SK-N-SH (cell line): Measurements from ENCODE around the gene PIMREG. TPM values are rescaled to one million over a fixed set of nuclear protein-coding genes. Genes with fewer than 3 reads are reported as not detected.

Source experiments
- CTCF ChIA-PET: fragments of 300-600, 350-600 bp; formaldehyde crosslinking; extraction: SDS; loops from one replicate; lab custom pipeline; 2021; lab: Yijun Ruan, JAX
- POLR2A ChIA-PET: fragments of 350-600 bp; sonication (Branson Sonifier 250); formaldehyde crosslinking; extraction: SDS; loops from one replicate; lab custom pipeline; 2020; ENCODE audit warnings: antibody characterized with exemption, inconsistent platforms; lab: Yijun Ruan, JAX
- DNase-seq: peaks from one replicate; pipeline ENCODE4 v3.0.0; 2012
- H2AFZ ChIP-seq: fragments of 200-600 bp; sonication (generic); 2 replicates; pipeline ENCODE4 v1.8.1; 2016; ENCODE audit warnings: antibody characterized with exemption, mild to moderate bottlenecking, low read depth
- H3F3A ChIP-seq: fragments of 200-600 bp; sonication (generic); replicated peaks from 2 replicates; pipeline ENCODE3; 2016; ENCODE audit warnings: antibody characterized with exemption, mild to moderate bottlenecking; ENCODE audit not compliant: insufficient read depth
- H3K27ac ChIP-seq, 2 experiments: fragments of 200-500 bp in 1 of 2; fragments of 200-600 bp in 1 of 2; sonication (Bioruptor generic) in 1 of 2; sonication (generic), shearing (Covaris generic) in 1 of 2; 2 replicates each; pipeline versions ENCODE4 v1.5.1 to v1.6.1; 2014 to 2016; ENCODE audit warnings: low read depth in 2 of 2, inconsistent platforms in 1 of 2, low read length in 1 of 2, mild to moderate bottlenecking in 1 of 2, mixed read lengths in 1 of 2
- H3K27me3 ChIP-seq: fragments of 200-600 bp; sonication (generic), shearing (Covaris generic); 2 replicates; pipeline ENCODE4 v1.6.1; 2016; ENCODE audit warnings: mixed run types; ENCODE audit not compliant: insufficient read depth
- H3K36me3 ChIP-seq, 2 experiments: fragments of 200-500 bp in 1 of 2; fragments of 200-600 bp in 1 of 2; sonication (Bioruptor generic) in 1 of 2; sonication (generic) in 1 of 2; replicated peaks in 1 of 2; 2 replicates each; pipeline versions ENCODE3 to v1.5.1; 2014 to 2016; ENCODE audit warnings: low read length in 1 of 2, mild to moderate bottlenecking in 1 of 2; ENCODE audit not compliant: insufficient read depth in 2 of 2, control insufficient read depth in 1 of 2
- H3K4me1 ChIP-seq, 2 experiments: fragments of 200-500 bp in 1 of 2; fragments of 200-600 bp in 1 of 2; sonication (Bioruptor generic) in 1 of 2; sonication (generic), shearing (Covaris generic) in 1 of 2; 2 replicates each; pipeline versions ENCODE4 v1.5.1 to v1.6.1; 2014 to 2016; ENCODE audit warnings: low read depth in 1 of 2, low read length in 1 of 2, mixed run types in 1 of 2; ENCODE audit not compliant: insufficient read depth in 2 of 2, control insufficient read depth in 1 of 2
- H3K4me2 ChIP-seq: fragments of 200-600 bp; sonication (generic), shearing (Covaris generic); 2 replicates; pipeline ENCODE4 v1.6.1; 2017; ENCODE audit warnings: mixed run types
- H3K4me3 ChIP-seq, 2 experiments: fragments of 200-500 bp in 1 of 2; fragments of 200-600 bp in 1 of 2; sonication (Bioruptor generic) in 1 of 2; sonication (generic), shearing (Covaris generic) in 1 of 2; 2 replicates each; pipeline versions ENCODE4 v1.5.1 to v1.8.1; 2014 to 2016; ENCODE audit warnings: low read depth in 2 of 2, inconsistent platforms in 1 of 2, low read length in 1 of 2, mild to moderate bottlenecking in 1 of 2, mixed read lengths in 1 of 2, moderate library complexity in 1 of 2
- H3K79me2 ChIP-seq: fragments of 200-600 bp; sonication (generic); 2 replicates; pipeline ENCODE4 v1.8.1; 2017; ENCODE audit warnings: mild to moderate bottlenecking; ENCODE audit not compliant: insufficient read depth
- H3K9ac ChIP-seq: fragments of 200-600 bp; sonication (generic); 2 replicates; pipeline ENCODE4 v1.6.1; 2017; ENCODE audit warnings: mixed run types
- H3K9me2 ChIP-seq: fragments of 200-600 bp; sonication (generic); 2 replicates; pipeline ENCODE4 v1.6.1; 2017; ENCODE audit warnings: mixed run types
- H3K9me3 ChIP-seq: fragments of 200-600 bp; sonication (generic); 2 replicates; pipeline ENCODE4 v1.6.1; 2017; ENCODE audit warnings: mixed run types, mild to moderate bottlenecking, moderate library complexity
- H4K20me1 ChIP-seq: fragments of 200-600 bp; sonication (generic); 2 replicates; pipeline ENCODE4 v1.6.1; 2017; ENCODE audit warnings: mild to moderate bottlenecking, mixed run types; ENCODE audit not compliant: insufficient read depth
- EP300 ChIP-seq, 2 experiments: IDR thresholded peaks; 2 replicates each; pipeline versions ENCODE4 v1.4.0 to v1.6.1; 2012; ENCODE audit warnings: borderline replicate concordance in 1 of 2, low read depth in 1 of 2, low read length in 1 of 2
- EZH2phosphoT487 ChIP-seq: fragments of 200-600 bp; sonication (generic); IDR thresholded peaks from 2 replicates; pipeline ENCODE4 v1.6.1; 2017; ENCODE audit warnings: low read depth, mixed run types, mild to moderate bottlenecking, antibody characterized with exemption, moderate library complexity, borderline replicate concordance
- FOXM1 ChIP-seq: IDR thresholded peaks from 2 replicates; pipeline ENCODE4 v1.4.0; 2012; ENCODE audit warnings: low read depth, mild to moderate bottlenecking
- JUND ChIP-seq: IDR thresholded peaks from 2 replicates; pipeline ENCODE4 v1.4.0; 2012
- MXI1 ChIP-seq: IDR thresholded peaks from 2 replicates; pipeline ENCODE4 v1.6.1; 2012; ENCODE audit warnings: mild to moderate bottlenecking, low read depth, low read length, improper control_type of control experiment
- NFIC ChIP-seq: IDR thresholded peaks from 2 replicates; pipeline ENCODE4 v1.4.0; 2012; ENCODE audit warnings: borderline replicate concordance
- NRF1 ChIP-seq: IDR thresholded peaks from 2 replicates; pipeline ENCODE4 v1.6.1; 2012; ENCODE audit warnings: low read depth, mild to moderate bottlenecking, low read length
- POLR2AphosphoS5 ChIP-seq: IDR thresholded peaks from 2 replicates; pipeline ENCODE4 v1.6.1; 2012; ENCODE audit warnings: low read depth, low read length
- RCOR1 ChIP-seq: fragments of 150-350 bp; IDR thresholded peaks from 2 replicates; pipeline ENCODE4 v1.6.1; 2017; ENCODE audit warnings: antibody characterized with exemption, low read length
- RFX5 ChIP-seq: IDR thresholded peaks from 2 replicates; pipeline ENCODE4 v1.6.1; 2012; ENCODE audit warnings: mild to moderate bottlenecking, improper control_type of control experiment, low read length
- TAF1 ChIP-seq: IDR thresholded peaks from 2 replicates; pipeline ENCODE4 v1.6.1; 2012; ENCODE audit warnings: low read depth, mild to moderate bottlenecking, low read length, moderate library complexity, borderline replicate concordance
- TCF12 ChIP-seq: IDR thresholded peaks from 2 replicates; pipeline ENCODE4 v1.4.0; 2012
- TEAD4 ChIP-seq: IDR thresholded peaks from 2 replicates; pipeline ENCODE4 v1.4.0; 2012; ENCODE audit warnings: mild to moderate bottlenecking, borderline replicate concordance; ENCODE audit not compliant: insufficient read depth
- USF1 ChIP-seq: IDR thresholded peaks from 2 replicates; pipeline ENCODE4 v1.4.0; 2012; ENCODE audit warnings: low read depth, borderline replicate concordance
- USF2 ChIP-seq: fragments of 150-350 bp; IDR thresholded peaks from 2 replicates; pipeline ENCODE4 v1.6.1; 2017; ENCODE audit warnings: antibody characterized with exemption, low read length, low read depth, borderline replicate concordance
- WGBS: methylation state at CpG from one replicate; pipeline ENCODE4 v1.1.6; 2017; ENCODE audit warnings: low lambda C conversion rate; 5-methylcytosine and 5-hydroxymethylcytosine counted together
- polyA plus RNA-seq, 3 experiments: library from polyadenylated mRNA; depleted of rRNA; stranded (reverse); fragments of >200 nt; gene quantifications; 2 replicates each; pipeline ENCODE4 v1.2.3, GENCODE V29; 2012
- TF ChIP-seq, protein P1 (sequence below): IDR thresholded peaks from 2 replicates; pipeline ENCODE4 v1.4.0; 2012; ENCODE audit warnings: low read depth, borderline replicate concordance

PIMREG gene
- polyA plus RNA-seq, 1 of the 3 experiments (the other 2 are of a cell fraction): 19.6 TPM

- CTCF ChIA-PET: no interaction called here
- no peaks in the 10 kb centered on the region for H3K27me3 ChIP-seq
- no peaks in the 10 kb centered on the region for H3K9me2 ChIP-seq
- no peak overlapping the region for H3K9ac ChIP-seq
- H3F3A ChIP-seq: no peaks in the 10 kb centered on the region
- H3K9me3 ChIP-seq: no peaks in the 10 kb centered on the region
- H3K4me3 ChIP-seq: no peak overlapping the region
- no peak for DNase-seq
- 22% methylated on average over 1 of the region's 1 CpG for WGBS
- no peak overlapping the region for H2AFZ ChIP-seq
- no peaks in the 10 kb centered on the region for H4K20me1 ChIP-seq
- peaks cover 3 to 5% of the 10 kb centered on the region in 2 experiments; a peak in 3 of 4 replicates for H3K4me1 ChIP-seq
- no peaks in the 10 kb centered on the region for H3K79me2 ChIP-seq
- TF ChIP-seq USF1 (no peak), JUND (no peak), POLR2AphosphoS5 (no peak), RCOR1 (no peak), EZH2phosphoT487 (no peak), TEAD4 (no peak), NRF1 (no peak), NFIC (no peak), FOXM1 (no peak), RFX5 (no peak), USF2 (no peak), MXI1 (no peak), TAF1 (no peak), EP300 (IDR thresholded peaks at IDR 0.05; ENCODE audit: borderline replicate concordance in 1 of 2, low read depth in 1 of 2, low read length in 1 of 2) (no peak), TCF12 (no peak)
- TF ChIP-seq, protein P1, sequence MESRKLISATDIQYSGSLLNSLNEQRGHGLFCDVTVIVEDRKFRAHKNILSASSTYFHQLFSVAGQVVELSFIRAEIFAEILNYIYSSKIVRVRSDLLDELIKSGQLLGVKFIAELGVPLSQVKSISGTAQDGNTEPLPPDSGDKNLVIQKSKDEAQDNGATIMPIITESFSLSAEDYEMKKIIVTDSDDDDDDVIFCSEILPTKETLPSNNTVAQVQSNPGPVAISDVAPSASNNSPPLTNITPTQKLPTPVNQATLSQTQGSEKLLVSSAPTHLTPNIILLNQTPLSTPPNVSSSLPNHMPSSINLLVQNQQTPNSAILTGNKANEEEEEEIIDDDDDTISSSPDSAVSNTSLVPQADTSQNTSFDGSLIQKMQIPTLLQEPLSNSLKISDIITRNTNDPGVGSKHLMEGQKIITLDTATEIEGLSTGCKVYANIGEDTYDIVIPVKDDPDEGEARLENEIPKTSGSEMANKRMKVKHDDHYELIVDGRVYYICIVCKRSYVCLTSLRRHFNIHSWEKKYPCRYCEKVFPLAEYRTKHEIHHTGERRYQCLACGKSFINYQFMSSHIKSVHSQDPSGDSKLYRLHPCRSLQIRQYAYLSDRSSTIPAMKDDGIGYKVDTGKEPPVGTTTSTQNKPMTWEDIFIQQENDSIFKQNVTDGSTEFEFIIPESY: no peak
- POLR2A ChIA-PET: no interaction called here
- H3K27ac ChIP-seq: no peak overlapping the region
- H3K36me3 ChIP-seq: no peaks in the 10 kb centered on the region
- H3K4me2 ChIP-seq: no peak overlapping the region
Observed at GRCh38 chr17:6467567-6467966, 23.3 kb downstream of the PIMREG start.
